ENCODE results near the gene LSM7.

The LSM7 gene

GRCh38 chr19:2274931-2275535 lies 53.4 kb downstream of the LSM7 start:
- no peak for DNase-seq

GRCh38 chr19:2274185-2274711 lies 54.1 kb downstream of the LSM7 start:
- DNase-seq: no peak

GRCh38 chr19:2273356-2274184 lies 54.8 kb downstream of the LSM7 start:
- peak; percentile 56 for DNase-seq
